ENCODE measurements around the gene GUCA1A.
A peak's percentile ranks its signal among the peaks of the same experiment; 100 is the strongest.
"Not testable (repeated sequence)": the region's sequence is repeated elsewhere in the genome, so short reads cannot be mapped to it uniquely, and the experiment has no call there.

GUCA1A gene

GRCh38 chr6:42199106-42199981, 26.2 kb downstream of the GUCA1A start:
- no peak overlapping the region for H3K4me3 ChIP-seq (ENCODE audit: low read length)
- peak; percentile 60 for DNase-seq (ENCODE audit: low read depth)
- TF ChIP-seq CTCF (conservative IDR thresholded peaks at IDR 0.05; ENCODE audit: low read length): no peak

- no peak for TF ChIP-seq CTCF (conservative IDR thresholded peaks at IDR 0.05; ENCODE audit: low read length)
- no peak overlapping the region for H3K4me3 ChIP-seq (ENCODE audit: low read length)
- DNase-seq (ENCODE audit: low read depth): peak; percentile 97
Observed at GRCh38 chr6:42200035-42200434, 26.9 kb downstream of the GUCA1A start.

- H3K4me3 ChIP-seq (ENCODE audit: low read length): no peak overlapping the region
- TF ChIP-seq CTCF (conservative IDR thresholded peaks at IDR 0.05; ENCODE audit: low read length): no peak
- peak; percentile 31 for DNase-seq (ENCODE audit: low read depth)
Observed at GRCh38 chr6:42201382-42201781, 28.2 kb downstream of the GUCA1A start.

GRCh38 chr6:42202131-42202915, 29.2 kb downstream of the GUCA1A start:
- DNase-seq (ENCODE audit: low read depth); H3K4me3 ChIP-seq (ENCODE audit: low read length): not testable (repeated sequence)

- DNase-seq (ENCODE audit: low read depth): no peak
- TF ChIP-seq CTCF (conservative IDR thresholded peaks at IDR 0.05; ENCODE audit: low read length): no peak
- H3K4me3 ChIP-seq (ENCODE audit: low read length): no peak overlapping the region
Observed at GRCh38 chr6:42203183-42203582, 30.0 kb downstream of the GUCA1A start.

GRCh38 chr6:42204768-42205282, 31.7 kb downstream of the GUCA1A start:
- no peak for TF ChIP-seq CTCF (conservative IDR thresholded peaks at IDR 0.05; ENCODE audit: low read length)
- DNase-seq (ENCODE audit: low read depth): no peak
- H3K4me3 ChIP-seq (ENCODE audit: low read length): no peak overlapping the region

- not testable (repeated sequence) for DNase-seq (ENCODE audit: low read depth); H3K4me3 ChIP-seq (ENCODE audit: low read length)
Observed at GRCh38 chr6:42207559-42207958, 34.4 kb downstream of the GUCA1A start.

GRCh38 chr6:42210551-42210950, 37.4 kb downstream of the GUCA1A start:
- no peak overlapping the region for H3K4me3 ChIP-seq (ENCODE audit: low read length)
- no peak for TF ChIP-seq CTCF (conservative IDR thresholded peaks at IDR 0.05; ENCODE audit: low read length)
- DNase-seq (ENCODE audit: low read depth): no peak

All from AG10803 (cell line).